HL-60/S4 (cell line): Measurements from ENCODE around the gene ZNF385B.
"Not testable (repeated sequence)": the region's sequence is repeated elsewhere in the genome, so short reads cannot be mapped to it uniquely, and the experiment has no call there.

Experiments used
- in situ Hi-C: fragments of 300-500 bp; cut with MboI; formaldehyde crosslinking; loops from 2 replicates; pipeline ENCODE4 v1.14.3; 2022; ENCODE audit warnings: low sequenced_read_pairs

Gene ZNF385B

GRCh38 chr2:179861416-179862067, at the start of gene ZNF385B:
Gene ZNF385B, minus strand, starts transcription at chr2:179861612.
- in situ Hi-C loops: no loop called here

- in situ Hi-C loops: no loop called here
These were observed 49.3 kb upstream of the ZNF385B start for GRCh38 chr2:179910735-179911113.

GRCh38 chr2:179909845-179910734, 48.7 kb upstream of the ZNF385B start:
- in situ Hi-C loops: no loop called here

GRCh38 chr2:179900655-179901054, 39.2 kb upstream of the ZNF385B start:
- in situ Hi-C loops: no loop called here

- in situ Hi-C loops: no loop called here
These were observed 38.3 kb upstream of the ZNF385B start for GRCh38 chr2:179899666-179900065.

GRCh38 chr2:179898873-179899272, 37.5 kb upstream of the ZNF385B start:
- in situ Hi-C loops: no loop called here

GRCh38 chr2:179893616-179894015, 32.2 kb upstream of the ZNF385B start:
- in situ Hi-C loops: no loop called here

- in situ Hi-C loops: no loop called here
These were observed 29.8 kb upstream of the ZNF385B start for GRCh38 chr2:179891237-179891636.

GRCh38 chr2:179890666-179891065, 29.3 kb upstream of the ZNF385B start:
- in situ Hi-C loops: no loop called here

GRCh38 chr2:179888642-179889041, 27.2 kb upstream of the ZNF385B start:
- in situ Hi-C loops: not testable (repeated sequence)

- in situ Hi-C loops: no loop called here
These were observed 22.8 kb upstream of the ZNF385B start for GRCh38 chr2:179884193-179884592.

GRCh38 chr2:179882851-179883806, 21.7 kb upstream of the ZNF385B start:
- in situ Hi-C loops: no loop called here

GRCh38 chr2:179877601-179878364, 16.4 kb upstream of the ZNF385B start:
- in situ Hi-C loops: no loop called here

GRCh38 chr2:179876266-179876665, 14.9 kb upstream of the ZNF385B start:
- in situ Hi-C loops: no loop called here

GRCh38 chr2:179875864-179876263, 14.5 kb upstream of the ZNF385B start:
- in situ Hi-C loops: no loop called here

- in situ Hi-C loops: no loop called here
These were observed 1.6 kb upstream of the ZNF385B start for GRCh38 chr2:179862898-179863458.

GRCh38 chr2:179861027-179861415, 391 bp downstream of the ZNF385B start:
- in situ Hi-C loops: no loop called here

GRCh38 chr2:179860255-179861026, 971 bp downstream of the ZNF385B start:
- in situ Hi-C loops: no loop called here

- in situ Hi-C loops: no loop called here
These were observed 1.9 kb downstream of the ZNF385B start for GRCh38 chr2:179859523-179859922.
